ENCODE measurements around the gene ATP6AP1. TPM values are rescaled to one million over a fixed set of nuclear protein-coding genes. Genes with fewer than 3 reads are reported as not detected.

ATP6AP1 gene
- polyA plus RNA-seq, 2 donors: 40.3 to 65.8 TPM

GRCh38 chrX:154408659-154409221 lies 19.7 kb upstream of the ATP6AP1 start:
- 37 to 48% methylated on average over 10 of the region's 10 CpGs for WGBS, 2 donors
- H3K4me3 ChIP-seq (ENCODE audit: low read depth in 1 of 2, low read length in 2 of 2): peak overlapping the region in 1 of 2 donors; percentile 45
- H3K27me3 ChIP-seq (ENCODE audit: control insufficient read depth in 1 of 2, insufficient read depth in 2 of 2, low read length in 2 of 2): no peaks in the 10 kb centered on the region
- H3K36me3 ChIP-seq (ENCODE audit: control insufficient read depth in 2 of 2, insufficient read depth in 2 of 2, low read length in 1 of 2): peaks cover 0 to 3% of the 10 kb centered on the region in 2 donors
- H3K4me1 ChIP-seq (ENCODE audit: control insufficient read depth in 2 of 2, insufficient read depth in 2 of 2, low read length in 1 of 2): peaks cover 0 to 11% of the 10 kb centered on the region in 2 donors
- peak overlapping the region; percentile 45 to 88 for H3K27ac ChIP-seq (ENCODE audit: low read depth in 2 of 2, low read length in 1 of 2)
- no peaks in the 10 kb centered on the region for H3K9me3 ChIP-seq (ENCODE audit: control insufficient read depth in 2 of 2, insufficient read depth in 1 of 2, low read depth in 1 of 2, low read length in 1 of 2)

- no peaks in the 10 kb centered on the region for H3K27me3 ChIP-seq (ENCODE audit: control insufficient read depth in 1 of 2, insufficient read depth in 2 of 2, low read length in 2 of 2)
- 28 to 45% methylated on average over 14 to 26 of the region's 26 CpGs for WGBS, 2 donors
- H3K4me1 ChIP-seq (ENCODE audit: control insufficient read depth in 2 of 2, insufficient read depth in 2 of 2, low read length in 1 of 2): peaks cover 0 to 11% of the 10 kb centered on the region in 2 donors
- peak within 1 kb of the TSS in 1 of 2 donors; percentile 45 for H3K4me3 ChIP-seq (ENCODE audit: low read depth in 1 of 2, low read length in 2 of 2)
- peak within 1 kb of the TSS; percentile 75 to 88 for H3K27ac ChIP-seq (ENCODE audit: low read depth in 2 of 2, low read length in 1 of 2)
- H3K36me3 ChIP-seq (ENCODE audit: control insufficient read depth in 2 of 2, insufficient read depth in 2 of 2, low read length in 1 of 2): peaks cover 0 to 3% of the 10 kb centered on the region in 2 donors
- no peaks in the 10 kb centered on the region for H3K9me3 ChIP-seq (ENCODE audit: control insufficient read depth in 2 of 2, insufficient read depth in 1 of 2, low read depth in 1 of 2, low read length in 1 of 2)
Observed at GRCh38 chrX:154409222-154409871, 19.1 kb upstream of the ATP6AP1 start, which contains the start of gene DNASE1L1. Gene DNASE1L1 (minus strand): TSS chrX:154409254. CDS start chrX:154405568, 3,686 bp downstream.

GRCh38 chrX:154411981-154412340 lies 16.5 kb upstream of the ATP6AP1 start:
- Histone ChIP-seq H3K9me3 (ENCODE audit: control insufficient read depth in 2 of 2, insufficient read depth in 1 of 2, low read depth in 1 of 2, low read length in 1 of 2) (no peaks in the 10 kb centered on the region), H3K4me3 (ENCODE audit: low read depth in 1 of 2, low read length in 2 of 2) (peak overlapping the region; percentile 45 to 88), H3K27me3 (ENCODE audit: control insufficient read depth in 1 of 2, insufficient read depth in 2 of 2, low read length in 2 of 2) (no peaks in the 10 kb centered on the region), H3K27ac (ENCODE audit: low read depth in 2 of 2, low read length in 1 of 2) (peak overlapping the region; percentile 90 to 97), H3K4me1 (ENCODE audit: control insufficient read depth in 2 of 2, insufficient read depth in 2 of 2, low read length in 1 of 2) (peaks cover 0 to 11% of the 10 kb centered on the region in 2 donors), H3K36me3 (ENCODE audit: control insufficient read depth in 2 of 2, insufficient read depth in 2 of 2, low read length in 1 of 2) (peaks cover 0 to 3% of the 10 kb centered on the region in 2 donors)
- WGBS, 2 donors: 0 to 35% methylated on average over 21 to 29 of the region's 29 CpGs

GRCh38 chrX:154412468-154412867 lies 16.0 kb upstream of the ATP6AP1 start:
- Histone ChIP-seq H3K4me1 (ENCODE audit: control insufficient read depth in 2 of 2, insufficient read depth in 2 of 2, low read length in 1 of 2) (peaks cover 0 to 11% of the 10 kb centered on the region in 2 donors), H3K27ac (ENCODE audit: low read depth in 2 of 2, low read length in 1 of 2) (peak overlapping the region; percentile 90 to 97), H3K9me3 (ENCODE audit: control insufficient read depth in 2 of 2, insufficient read depth in 1 of 2, low read depth in 1 of 2, low read length in 1 of 2) (no peaks in the 10 kb centered on the region), H3K27me3 (ENCODE audit: control insufficient read depth in 1 of 2, insufficient read depth in 2 of 2, low read length in 2 of 2) (no peaks in the 10 kb centered on the region), H3K4me3 (ENCODE audit: low read depth in 1 of 2, low read length in 2 of 2) (peak overlapping the region; percentile 45 to 88), H3K36me3 (ENCODE audit: control insufficient read depth in 2 of 2, insufficient read depth in 2 of 2, low read length in 1 of 2) (peaks cover 0 to 3% of the 10 kb centered on the region in 2 donors)
- 14 to 45% methylated on average over 4 of the region's 4 CpGs for WGBS, 2 donors

- no peak overlapping the region for H3K4me3 ChIP-seq (ENCODE audit: low read depth in 1 of 2, low read length in 2 of 2)
- H3K36me3 ChIP-seq (ENCODE audit: control insufficient read depth in 2 of 2, insufficient read depth in 2 of 2, low read length in 1 of 2): peaks cover 0 to 3% of the 10 kb centered on the region in 2 donors
- H3K4me1 ChIP-seq (ENCODE audit: control insufficient read depth in 2 of 2, insufficient read depth in 2 of 2, low read length in 1 of 2): peaks cover 0 to 10% of the 10 kb centered on the region in 2 donors
- H3K27me3 ChIP-seq (ENCODE audit: control insufficient read depth in 1 of 2, insufficient read depth in 2 of 2, low read length in 2 of 2): no peaks in the 10 kb centered on the region
- no peaks in the 10 kb centered on the region for H3K9me3 ChIP-seq (ENCODE audit: control insufficient read depth in 2 of 2, insufficient read depth in 1 of 2, low read depth in 1 of 2, low read length in 1 of 2)
- peak overlapping the region; percentile 90 to 97 for H3K27ac ChIP-seq (ENCODE audit: low read depth in 2 of 2, low read length in 1 of 2)
- WGBS, 2 donors: 70 to 77% methylated on average over 8 of the region's 8 CpGs
Observed at GRCh38 chrX:154413142-154413541, 15.3 kb upstream of the ATP6AP1 start.

GRCh38 chrX:154417157-154417556 lies 11.3 kb upstream of the ATP6AP1 start:
- no peaks in the 10 kb centered on the region for H3K27me3 ChIP-seq (ENCODE audit: control insufficient read depth in 1 of 2, insufficient read depth in 2 of 2, low read length in 2 of 2)
- peaks cover 0 to 6% of the 10 kb centered on the region in 2 donors for H3K4me1 ChIP-seq (ENCODE audit: control insufficient read depth in 2 of 2, insufficient read depth in 2 of 2, low read length in 1 of 2)
- 71 to 78% methylated on average over 7 of the region's 7 CpGs for WGBS, 2 donors
- H3K9me3 ChIP-seq (ENCODE audit: control insufficient read depth in 2 of 2, insufficient read depth in 1 of 2, low read depth in 1 of 2, low read length in 1 of 2): no peaks in the 10 kb centered on the region
- H3K36me3 ChIP-seq (ENCODE audit: control insufficient read depth in 2 of 2, insufficient read depth in 2 of 2, low read length in 1 of 2): peaks cover 0 to 3% of the 10 kb centered on the region in 2 donors
- H3K27ac ChIP-seq (ENCODE audit: low read depth in 2 of 2, low read length in 1 of 2): no peak overlapping the region
- no peak overlapping the region for H3K4me3 ChIP-seq (ENCODE audit: low read depth in 1 of 2, low read length in 2 of 2)

- 79 to 90% methylated on average over 8 of the region's 8 CpGs for WGBS, 2 donors
- H3K36me3 ChIP-seq (ENCODE audit: control insufficient read depth in 2 of 2, insufficient read depth in 2 of 2, low read length in 1 of 2): no peaks in the 10 kb centered on the region
- H3K27ac ChIP-seq (ENCODE audit: low read depth in 2 of 2, low read length in 1 of 2): no peak overlapping the region
Observed at GRCh38 chrX:154419189-154419588, 9.3 kb upstream of the ATP6AP1 start.

GRCh38 chrX:154419688-154420401 lies 8.6 kb upstream of the ATP6AP1 start:
- H3K36me3 ChIP-seq (ENCODE audit: control insufficient read depth in 2 of 2, insufficient read depth in 2 of 2, low read length in 1 of 2): no peaks in the 10 kb centered on the region
- no peaks in the 10 kb centered on the region for H3K4me1 ChIP-seq (ENCODE audit: control insufficient read depth in 2 of 2, insufficient read depth in 2 of 2, low read length in 1 of 2)
- H3K27ac ChIP-seq (ENCODE audit: low read depth in 2 of 2, low read length in 1 of 2): no peak overlapping the region
- no peaks in the 10 kb centered on the region for H3K27me3 ChIP-seq (ENCODE audit: control insufficient read depth in 1 of 2, insufficient read depth in 2 of 2, low read length in 2 of 2)
- H3K4me3 ChIP-seq (ENCODE audit: low read depth in 1 of 2, low read length in 2 of 2): no peak overlapping the region
- no peaks in the 10 kb centered on the region for H3K9me3 ChIP-seq (ENCODE audit: control insufficient read depth in 2 of 2, insufficient read depth in 1 of 2, low read depth in 1 of 2, low read length in 1 of 2)
- WGBS, 2 donors: 61 to 74% methylated on average over 19 of the region's 19 CpGs

More at GRCh38 chrX:154419189-154419588, 9.3 kb upstream of the ATP6AP1 start:
- no peaks in the 10 kb centered on the region for H3K4me1 ChIP-seq (ENCODE audit: control insufficient read depth in 2 of 2, insufficient read depth in 2 of 2, low read length in 1 of 2)
- no peak overlapping the region for H3K4me3 ChIP-seq (ENCODE audit: low read depth in 1 of 2, low read length in 2 of 2)
- no peaks in the 10 kb centered on the region for H3K9me3 ChIP-seq (ENCODE audit: control insufficient read depth in 2 of 2, insufficient read depth in 1 of 2, low read depth in 1 of 2, low read length in 1 of 2)
- no peaks in the 10 kb centered on the region for H3K27me3 ChIP-seq (ENCODE audit: control insufficient read depth in 1 of 2, insufficient read depth in 2 of 2, low read length in 2 of 2)

GRCh38 chrX:154420402-154420756 lies 8.1 kb upstream of the ATP6AP1 start:
- 86 to 87% methylated on average over 10 of the region's 10 CpGs for WGBS, 2 donors
- no peaks in the 10 kb centered on the region for H3K27me3 ChIP-seq (ENCODE audit: control insufficient read depth in 1 of 2, insufficient read depth in 2 of 2, low read length in 2 of 2)
- no peaks in the 10 kb centered on the region for H3K9me3 ChIP-seq (ENCODE audit: control insufficient read depth in 2 of 2, insufficient read depth in 1 of 2, low read depth in 1 of 2, low read length in 1 of 2)
- no peak overlapping the region for H3K27ac ChIP-seq (ENCODE audit: low read depth in 2 of 2, low read length in 1 of 2)
- no peaks in the 10 kb centered on the region for H3K36me3 ChIP-seq (ENCODE audit: control insufficient read depth in 2 of 2, insufficient read depth in 2 of 2, low read length in 1 of 2)
- no peaks in the 10 kb centered on the region for H3K4me1 ChIP-seq (ENCODE audit: control insufficient read depth in 2 of 2, insufficient read depth in 2 of 2, low read length in 1 of 2)
- no peak overlapping the region for H3K4me3 ChIP-seq (ENCODE audit: low read depth in 1 of 2, low read length in 2 of 2)
